Measurements from ENCODE around the gene DPP6. TPM values are rescaled to one million over a fixed set of nuclear protein-coding genes. Genes with fewer than 3 reads are reported as not detected.

The DPP6 gene
- polyA plus RNA-seq, 10 donors: 2.7 to 7.9 (median 4.9) TPM

GRCh38 chr7:154857728-154858681 lies 805.8 kb downstream of the DPP6 start:
- no peak for DNase-seq

GRCh38 chr7:154858836-154859537 lies 806.8 kb downstream of the DPP6 start:
- no peak for DNase-seq

GRCh38 chr7:154859747-154860620 lies 807.8 kb downstream of the DPP6 start:
- no peak for DNase-seq

DNA sequence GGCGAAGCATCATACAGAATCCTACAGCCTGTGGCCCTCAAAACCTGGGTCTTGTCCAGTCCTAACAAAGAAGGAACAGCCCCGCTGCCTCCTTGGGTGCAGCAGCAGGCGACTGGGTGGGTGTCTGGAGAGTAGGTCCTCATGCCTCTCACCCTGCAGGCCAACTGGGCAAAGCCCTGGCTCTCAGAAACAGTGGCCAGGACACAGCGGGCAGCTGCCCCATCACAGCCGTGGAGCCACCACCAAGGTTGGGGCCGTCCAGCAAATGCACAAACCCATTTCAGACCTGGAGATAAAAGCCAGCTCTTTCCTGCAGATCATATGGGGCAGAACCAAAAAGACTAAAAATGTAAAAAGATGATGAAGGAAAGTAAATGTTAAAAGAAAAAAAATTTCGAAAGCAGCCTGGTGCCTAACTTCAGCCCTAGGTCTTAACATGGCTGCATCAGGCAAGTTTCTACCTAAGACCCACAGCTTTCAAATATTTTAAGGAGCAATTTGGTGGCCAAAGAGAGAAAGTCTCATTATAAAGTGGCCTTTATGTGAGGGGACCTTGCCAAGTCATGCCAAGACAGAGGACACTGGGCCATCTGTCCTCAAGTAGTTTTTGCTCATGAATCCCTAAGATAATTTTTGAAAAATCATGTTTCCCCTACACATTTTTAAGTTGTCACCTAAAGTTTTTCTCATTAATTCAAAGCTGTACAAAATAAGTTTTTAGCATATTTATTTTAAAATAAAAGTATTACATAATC lies 808.6 kb downstream of the DPP6 start:
- no peak for DNase-seq

- no peak for DNase-seq
Observed at GRCh38 chr7:154861589-154861988, 809.4 kb downstream of the DPP6 start.

DNA sequence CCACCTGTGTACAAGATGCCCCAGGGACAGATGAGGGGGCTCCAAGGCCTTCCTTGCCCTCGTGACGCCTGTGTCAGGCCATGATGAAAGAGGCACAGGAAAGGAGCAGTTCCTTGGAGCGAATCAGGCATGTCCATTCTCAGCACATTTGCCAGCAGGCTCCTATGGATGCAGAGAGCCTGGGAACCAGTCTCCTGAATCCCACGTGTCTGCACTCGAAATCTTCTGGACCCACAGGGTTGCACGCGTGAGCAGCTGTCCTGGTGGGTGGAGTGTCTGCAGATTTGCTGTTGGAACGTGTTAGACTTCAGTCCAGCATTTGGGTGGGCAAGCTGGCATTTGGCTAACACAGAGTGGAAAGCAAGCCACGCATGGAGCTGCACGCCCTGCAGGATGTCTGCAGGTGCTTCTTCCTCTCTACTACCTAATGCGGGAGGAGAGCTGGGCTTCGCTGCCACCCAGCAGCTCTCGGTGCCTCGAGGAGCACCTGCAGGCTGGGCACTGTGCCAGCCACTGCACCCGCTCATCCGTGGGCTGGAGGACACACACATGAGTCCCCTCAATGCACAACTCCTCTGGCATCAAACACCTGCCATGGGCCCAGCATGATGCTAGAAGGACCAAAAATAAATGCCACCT lies 810.1 kb downstream of the DPP6 start:
- DNase-seq: no peak

DNA sequence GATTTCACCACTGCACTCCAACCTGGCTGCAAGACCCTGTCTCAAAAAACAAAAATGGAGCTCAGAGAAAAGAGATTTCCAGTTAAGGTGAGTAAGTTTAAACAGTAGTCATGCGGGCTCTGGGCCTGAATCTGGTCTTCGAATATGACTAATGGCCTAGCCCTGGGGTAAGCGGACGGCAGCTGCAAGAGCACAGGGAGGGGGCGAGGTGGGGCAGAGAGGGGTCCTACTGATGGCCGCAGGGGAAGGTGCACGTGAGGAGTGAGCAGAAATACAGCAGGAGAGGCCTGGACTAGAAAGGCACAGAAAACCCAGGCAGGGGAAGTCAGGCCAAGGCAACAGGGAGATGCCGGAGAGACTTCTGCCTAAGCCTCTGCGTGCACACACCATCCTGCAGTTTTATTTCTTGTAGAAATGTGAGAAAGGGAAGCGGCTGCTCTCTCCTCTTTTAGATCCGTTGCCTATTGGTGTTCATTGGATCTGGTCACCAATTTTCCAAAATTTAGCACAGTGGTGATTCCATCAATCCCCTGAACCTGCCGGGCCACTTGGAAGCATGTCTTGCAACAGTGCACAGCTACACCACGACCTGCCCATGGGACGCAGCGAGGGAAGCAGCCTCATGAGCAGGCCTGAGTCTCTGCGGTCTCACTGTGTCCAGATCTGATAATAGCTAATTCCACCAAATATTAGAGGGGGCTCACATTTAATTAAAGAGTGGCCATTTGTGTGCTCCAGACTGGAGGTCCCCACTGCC lies 811.7 kb downstream of the DPP6 start:
- no peak for DNase-seq

GRCh38 chr7:154864523-154864891 lies 812.3 kb downstream of the DPP6 start:
- DNase-seq: no peak

- DNase-seq: no peak
Observed at GRCh38 chr7:154865984-154866685, 813.9 kb downstream of the DPP6 start.

GRCh38 chr7:154867068-154867467 lies 814.9 kb downstream of the DPP6 start:
- DNase-seq: no peak

- DNase-seq: no peak
Observed at GRCh38 chr7:154868921-154869320, 816.7 kb downstream of the DPP6 start.

DNA sequence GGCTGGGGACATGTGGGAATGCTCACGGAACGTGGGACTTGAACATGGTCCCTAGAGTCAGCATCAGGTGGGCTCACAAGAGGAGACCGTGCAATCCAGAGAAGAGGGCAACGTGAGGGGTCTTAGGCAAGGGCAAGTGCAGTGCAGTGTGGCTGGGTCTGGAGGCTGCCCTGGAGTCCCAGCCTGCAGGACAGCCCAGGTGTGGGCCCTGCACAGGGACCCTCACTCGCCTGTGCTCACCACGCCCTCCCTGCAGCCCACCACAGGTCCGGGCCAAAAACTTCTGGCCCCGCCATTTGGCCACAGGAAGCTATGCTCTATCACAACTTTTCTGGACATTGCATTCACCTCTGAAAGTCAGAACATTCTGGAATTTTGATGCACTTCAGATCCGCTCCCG lies 817.2 kb downstream of the DPP6 start:
- no peak for DNase-seq

GRCh38 chr7:154871507-154871906 lies 819.3 kb downstream of the DPP6 start:
- no peak for DNase-seq

DNA sequence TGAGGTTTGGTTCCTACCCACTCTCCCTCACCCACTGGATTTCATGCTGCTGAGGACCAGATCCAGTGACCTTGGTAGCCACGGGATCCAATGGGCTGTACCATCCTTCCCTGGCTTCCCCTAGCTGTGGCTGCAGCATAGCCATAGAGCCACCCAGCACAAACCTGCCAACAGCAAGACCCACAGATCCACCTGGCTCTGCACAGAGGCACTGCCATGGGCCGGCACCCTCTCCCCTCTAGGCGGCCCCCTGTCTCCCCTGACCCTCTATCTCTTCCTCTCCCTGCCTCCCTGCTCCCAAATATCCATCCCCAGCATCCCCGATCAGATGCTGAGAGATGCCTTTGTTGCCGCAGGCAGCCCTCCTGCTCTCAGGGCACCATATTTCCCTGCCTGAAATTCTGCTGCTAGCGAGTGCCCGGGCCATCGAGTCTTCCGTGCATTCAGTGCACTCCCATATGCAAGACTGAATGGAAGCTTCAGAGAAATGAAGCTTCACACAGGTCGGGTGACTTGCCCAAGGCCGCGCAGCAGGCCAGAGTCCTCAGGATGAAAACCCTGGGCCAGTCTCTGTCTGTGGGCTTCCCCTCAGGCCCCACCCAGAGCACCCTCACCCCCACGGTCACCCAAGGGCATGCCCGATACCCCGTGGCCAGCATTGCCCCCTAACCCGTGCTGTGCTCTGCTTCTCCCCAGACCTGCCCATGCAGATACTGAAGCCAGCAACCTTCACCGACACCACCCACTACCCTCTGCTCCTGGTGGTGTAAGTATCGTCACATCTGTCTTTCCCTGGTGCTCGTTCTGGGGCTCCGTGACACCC lies 819.9 kb downstream of the DPP6 start:
- DNase-seq: no peak

GRCh38 chr7:154872811-154873499 lies 820.8 kb downstream of the DPP6 start:
- no peak for DNase-seq

- DNase-seq: no peak
Observed at GRCh38 chr7:154873500-154874121, 821.4 kb downstream of the DPP6 start.

DNA sequence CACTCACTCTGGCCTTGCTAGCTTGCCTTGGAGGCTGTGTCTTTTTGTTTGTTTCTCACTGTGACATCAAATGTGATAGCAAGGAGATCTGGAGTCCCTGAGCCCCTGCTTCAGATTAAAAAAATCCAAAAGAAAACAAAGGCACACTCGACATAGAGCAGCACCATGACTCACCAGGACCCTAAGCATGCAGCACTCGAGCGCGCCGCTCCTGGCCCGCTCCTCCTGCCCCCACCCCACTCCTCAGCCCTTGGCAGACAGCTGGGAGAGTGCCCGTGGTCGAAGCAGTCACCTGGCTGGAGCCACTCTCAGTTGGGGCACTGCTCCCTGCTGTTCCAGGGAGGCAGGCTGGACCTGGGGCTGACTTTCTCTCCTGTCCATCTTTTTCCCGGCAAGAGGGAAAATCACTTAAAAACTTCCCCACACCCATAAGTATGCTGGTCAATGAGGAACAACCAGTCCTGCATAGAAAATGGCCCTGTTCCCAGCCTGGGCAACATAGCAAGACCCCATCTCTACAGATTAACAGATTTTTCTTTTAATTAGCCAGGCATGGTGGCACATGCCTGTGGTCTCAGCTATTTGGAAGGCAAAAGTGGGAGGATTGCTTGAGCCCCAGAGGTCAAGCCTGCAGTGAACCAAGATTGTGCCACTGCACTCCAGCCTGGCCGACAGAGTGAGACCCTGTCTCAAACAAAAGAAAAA lies 822.4 kb downstream of the DPP6 start:
- no peak for DNase-seq

Data from muscle of back (tissue), 11 donors.